ENCODE data around the gene TREML4. TPM values are rescaled to one million over a fixed set of nuclear protein-coding genes. Genes with fewer than 3 reads are reported as not detected.

The TREML4 gene
- total RNA-seq, 5 donors from 2014 or later (not counting 1 experiment from before 2014, with no cell fraction given): not detected

DNA sequence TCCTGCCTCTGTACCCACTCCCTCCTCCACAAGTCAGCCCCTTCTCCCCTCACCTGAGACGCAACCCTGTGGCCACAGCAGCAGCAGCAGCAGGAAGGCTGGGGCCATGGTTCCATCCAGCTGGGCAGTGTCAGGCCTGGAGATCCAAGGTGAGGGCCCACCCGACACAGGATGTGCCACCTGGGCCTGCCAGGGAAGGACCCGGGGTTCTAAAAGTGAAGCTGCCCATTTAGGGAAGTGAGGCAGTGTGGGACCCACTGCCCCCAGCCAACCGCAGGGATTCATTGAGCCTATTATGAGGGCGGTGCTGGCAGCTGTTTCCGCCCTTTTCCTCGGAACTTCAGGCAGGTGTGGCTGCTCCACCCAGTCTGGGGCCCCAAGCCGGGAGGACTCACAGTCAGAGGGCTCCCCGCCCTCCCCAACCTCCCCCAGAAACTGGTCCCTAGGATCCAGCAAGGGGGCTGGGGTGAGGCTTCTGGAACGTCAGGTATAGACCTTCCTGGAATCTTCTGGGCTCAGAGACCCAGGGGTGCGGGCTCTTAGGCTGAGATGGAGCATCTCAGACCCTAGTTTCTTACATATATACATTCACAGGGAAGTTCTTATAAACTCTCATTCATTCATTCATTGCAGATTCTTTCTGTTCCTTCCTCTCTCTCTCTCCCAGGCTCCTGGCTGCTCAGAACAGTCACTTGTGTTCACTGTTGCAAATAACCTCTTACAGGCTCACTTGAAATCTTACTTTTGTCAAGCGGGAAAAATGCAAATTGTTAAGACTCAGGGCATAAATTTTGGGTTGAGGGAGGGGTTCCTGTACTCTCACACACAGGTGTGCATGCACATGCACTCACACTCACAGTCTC is 27.0 kb upstream of the TREML4 start, which contains the start of gene TREML2:
TSS of gene TREML2 (minus strand) at position 249 of the 863 bp plus-strand sequence. CDS start at position 108, 141 bp downstream.
- ATAC-seq (replicated peaks in 1 of 4): peak; percentile 3 to 37 (median 26)
- 24% methylated on average over 10 of the region's 12 CpGs for WGBS (ENCODE audit: insufficient coverage)

GRCh38 chr6:41201764-41202173 is 26.4 kb upstream of the TREML4 start:
- ChIA-PET POLR2A (no interaction called here), CTCF (no interaction called here)
- DNase-seq (peak in 3 of 35 experiments; percentile 19 to 29 (median 22)), ATAC-seq (replicated peaks in 1 of 4) (no peak)
- H3K4me1 Mint-ChIP-seq: peaks cover 61 to 80% (median 77%) of the 10 kb centered on the region in 3 donors
- peaks cover 5% of the 10 kb centered on the region for H3K36me3 Mint-ChIP-seq
- no peaks in the 10 kb centered on the region for H3K9me3 Mint-ChIP-seq
- peak overlapping the region; percentile 98 for H3K27ac ChIP-seq (ENCODE audit: low read length)
- no peaks in the 10 kb centered on the region for H3K9me3 ChIP-seq
- H3K4me1 ChIP-seq (ENCODE audit: control insufficient read depth in 1 of 2, extremely low read depth in 1 of 2, insufficient read depth in 2 of 2, low read length in 2 of 2): peaks cover 32 to 53% of the 10 kb centered on the region in 2 experiments
- no peaks in the 10 kb centered on the region for H3K27me3 Mint-ChIP-seq
- peak overlapping the region in 1 of 2 donors; percentile 7 for H3K4me3 ChIP-seq (ENCODE audit: control insufficient read depth in 1 of 2, extremely low read depth in 1 of 2, low read length in 1 of 2)
- no peaks in the 10 kb centered on the region for H3K27me3 ChIP-seq (replicated peaks in 1 of 2; ENCODE audit: control insufficient read depth in 2 of 2, extremely low read depth in 1 of 2, insufficient read depth in 2 of 2, low read length in 1 of 2)
- 62% methylated on average over 8 of the region's 8 CpGs for whole genome bisulfite sequencing (ENCODE audit: insufficient coverage)
- peaks cover 0 to 4% of the 10 kb centered on the region in 2 donors for H3K36me3 ChIP-seq (ENCODE audit: control insufficient read depth in 2 of 2, extremely low read depth in 1 of 2, insufficient read depth in 1 of 2, low read length in 1 of 2)
- H3K4me3 Mint-ChIP-seq: peak overlapping the region; percentile 38 to 80 (median 57)
- peak overlapping the region; percentile 99 for H3K27ac Mint-ChIP-seq

More for the DNA sequence above, 27.0 kb upstream of the TREML4 start, which contains the start of gene TREML2:
- H3K27ac ChIP-seq (ENCODE audit: low read length): peak within 1 kb of the TSS; percentile 98
- no peaks in the 10 kb centered on the region for H3K27me3 Mint-ChIP-seq
- H3K9me3 Mint-ChIP-seq: no peaks in the 10 kb centered on the region
- peak within 1 kb of the TSS; percentile 38 to 80 (median 57) for H3K4me3 Mint-ChIP-seq
- H3K36me3 ChIP-seq (ENCODE audit: control insufficient read depth in 2 of 2, extremely low read depth in 1 of 2, insufficient read depth in 1 of 2, low read length in 1 of 2): peaks cover 0 to 4% of the 10 kb centered on the region in 2 donors
- peaks cover 66 to 87% (median 83%) of the 10 kb centered on the region in 3 donors for H3K4me1 Mint-ChIP-seq
- peak within 1 kb of the TSS; percentile 99 for H3K27ac Mint-ChIP-seq
- POLR2A ChIA-PET: no interaction called here
- no peaks in the 10 kb centered on the region for H3K9me3 ChIP-seq
- peak in 14 of 35 experiments; percentile 4 to 50 (median 16) for DNase-seq
- H3K27me3 ChIP-seq (replicated peaks in 1 of 2; ENCODE audit: control insufficient read depth in 2 of 2, extremely low read depth in 1 of 2, insufficient read depth in 2 of 2, low read length in 1 of 2): no peaks in the 10 kb centered on the region
- CTCF ChIA-PET: interaction anchor here in 1 of 2 donors (0.8 to 1.2 kb wide), 2 partner anchors 9 to 78 kb away, joined by 4 to 11 read pairs; no protein-coding TSS in a partner anchor
- peaks cover 32 to 53% of the 10 kb centered on the region in 2 experiments for H3K4me1 ChIP-seq (ENCODE audit: control insufficient read depth in 1 of 2, extremely low read depth in 1 of 2, insufficient read depth in 2 of 2, low read length in 2 of 2)
- H3K36me3 Mint-ChIP-seq: peaks cover 5% of the 10 kb centered on the region
- H3K4me3 ChIP-seq (ENCODE audit: control insufficient read depth in 1 of 2, extremely low read depth in 1 of 2, low read length in 1 of 2): peak within 1 kb of the TSS; percentile 36 to 41

DNA sequence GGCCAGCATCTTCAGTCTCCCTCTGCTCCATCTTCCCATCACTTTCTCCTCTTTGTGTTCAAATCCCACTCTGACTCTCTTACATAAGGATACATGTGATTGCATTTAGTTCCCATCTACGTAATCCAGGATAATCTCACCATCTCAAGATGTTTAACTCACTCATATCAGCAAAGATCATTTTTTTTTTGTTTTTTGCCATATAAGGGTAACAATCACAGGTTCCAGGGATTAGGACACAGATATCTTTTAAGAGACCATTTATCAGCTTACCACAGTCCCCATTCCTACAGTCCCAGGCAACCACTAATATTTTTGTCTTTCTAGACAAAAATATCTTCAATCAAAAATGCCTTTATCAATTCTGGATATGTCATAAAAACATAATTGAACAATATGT is 24.0 kb upstream of the TREML4 start:
- Histone ChIP-seq H3K4me3 (ENCODE audit: control insufficient read depth in 1 of 2, extremely low read depth in 1 of 2, low read length in 1 of 2) (no peak overlapping the region), H3K27me3 (replicated peaks in 1 of 2; ENCODE audit: control insufficient read depth in 2 of 2, extremely low read depth in 1 of 2, insufficient read depth in 2 of 2, low read length in 1 of 2) (no peaks in the 10 kb centered on the region), H3K36me3 (ENCODE audit: control insufficient read depth in 2 of 2, extremely low read depth in 1 of 2, insufficient read depth in 1 of 2, low read length in 1 of 2) (no peaks in the 10 kb centered on the region), H3K4me1 (ENCODE audit: control insufficient read depth in 1 of 2, extremely low read depth in 1 of 2, insufficient read depth in 2 of 2, low read length in 2 of 2) (peaks cover 32 to 42% of the 10 kb centered on the region in 2 experiments), H3K27ac (ENCODE audit: low read length) (peak overlapping the region; percentile 98), H3K9me3 (no peaks in the 10 kb centered on the region)
- Mint-ChIP-seq H3K9me3 (peaks cover 0 to 2% (median 0%) of the 10 kb centered on the region in 3 donors), H3K4me1 (peaks cover 48 to 69% (median 62%) of the 10 kb centered on the region in 3 donors), H3K36me3 (peaks cover 3% of the 10 kb centered on the region), H3K27ac (peak overlapping the region; percentile 81 to 99), H3K27me3 (no peaks in the 10 kb centered on the region), H3K4me3 (no peak overlapping the region)
- no peak for ATAC-seq (replicated peaks in 1 of 4)
- no peak for DNase-seq
- POLR2A ChIA-PET: no interaction called here
- CTCF ChIA-PET: interaction anchor here in 1 of 2 donors (0.5 kb wide), 1 partner anchor 163 kb away, joined by 6 read pairs; no protein-coding TSS in a partner anchor
- 100% methylated on average over 1 of the region's 1 CpG for WGBS (ENCODE audit: insufficient coverage)

- Histone ChIP-seq H3K4me3 (ENCODE audit: control insufficient read depth in 1 of 2, extremely low read depth in 1 of 2, low read length in 1 of 2) (no peak overlapping the region), H3K27ac (ENCODE audit: low read length) (no peak overlapping the region), H3K4me1 (ENCODE audit: control insufficient read depth in 1 of 2, extremely low read depth in 1 of 2, insufficient read depth in 2 of 2, low read length in 2 of 2) (no peaks in the 10 kb centered on the region), H3K36me3 (ENCODE audit: control insufficient read depth in 2 of 2, extremely low read depth in 1 of 2, insufficient read depth in 1 of 2, low read length in 1 of 2) (no peaks in the 10 kb centered on the region), H3K9me3 (no peaks in the 10 kb centered on the region), H3K27me3 (replicated peaks in 1 of 2; ENCODE audit: control insufficient read depth in 2 of 2, extremely low read depth in 1 of 2, insufficient read depth in 2 of 2, low read length in 1 of 2) (no peaks in the 10 kb centered on the region)
- Mint-ChIP-seq H3K4me1 (peaks cover 6 to 39% (median 25%) of the 10 kb centered on the region in 3 donors), H3K4me3 (peak overlapping the region in 1 of 3 donors; percentile 3), H3K27me3 (no peaks in the 10 kb centered on the region), H3K36me3 (peaks cover 3% of the 10 kb centered on the region), H3K9me3 (peaks cover 0 to 2% (median 0%) of the 10 kb centered on the region in 3 donors), H3K27ac (no peak overlapping the region)
- ChIA-PET POLR2A (no interaction called here), CTCF (no interaction called here)
- ATAC-seq (replicated peaks in 1 of 4): no peak
- WGBS (ENCODE audit: insufficient coverage): 75% methylated on average over 1 of the region's 7 CpGs
- DNase-seq: no peak
Observed at GRCh38 chr6:41208439-41209106, 19.6 kb upstream of the TREML4 start.

DNA sequence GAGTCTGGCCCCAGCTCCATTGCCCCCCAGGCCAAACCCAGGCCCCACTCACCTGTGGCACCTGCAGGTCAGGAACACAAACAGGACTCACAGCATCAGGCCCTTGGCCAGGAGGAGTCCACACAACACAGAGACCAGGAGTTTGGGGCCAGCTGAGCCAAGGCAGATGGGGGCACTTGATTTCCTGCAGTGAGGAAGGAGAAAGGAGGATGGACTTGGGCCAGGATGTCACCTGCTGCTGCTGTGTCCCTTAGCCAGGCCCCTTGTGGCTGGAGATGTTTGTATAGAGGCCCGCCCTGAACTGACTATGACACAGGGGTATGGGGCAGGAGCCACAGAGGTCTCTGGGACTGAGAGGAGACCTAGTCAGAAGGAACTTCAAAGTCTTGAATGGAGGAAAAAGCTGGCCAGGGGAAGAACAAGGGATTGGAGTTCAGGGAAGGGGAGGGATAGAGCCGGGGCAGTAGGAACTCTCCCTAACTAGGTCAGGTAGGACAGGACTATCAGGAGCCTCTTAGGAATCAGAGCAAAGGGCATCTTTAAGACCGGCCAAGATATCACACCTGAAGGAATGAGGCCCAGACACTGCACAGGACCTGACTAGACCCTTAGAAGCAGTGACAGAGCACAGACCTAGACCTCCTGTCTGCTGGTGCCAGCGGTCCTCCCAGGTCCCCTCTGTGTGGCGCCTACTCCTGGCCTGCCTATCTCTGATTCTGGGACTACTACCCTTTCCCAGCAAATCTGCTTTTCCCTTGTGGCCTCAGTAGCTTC is 18.4 kb upstream of the TREML4 start:
- Mint-ChIP-seq H3K4me3 (no peak overlapping the region), H3K27ac (peak overlapping the region in 1 of 2 donors; percentile 31), H3K9me3 (peaks cover 7 to 9% (median 9%) of the 10 kb centered on the region in 3 donors), H3K4me1 (peaks cover 0 to 32% (median 16%) of the 10 kb centered on the region in 3 donors), H3K36me3 (peaks cover 8% of the 10 kb centered on the region), H3K27me3 (peaks cover 0 to 2% of the 10 kb centered on the region in 2 donors)
- DNase-seq (no peak), ATAC-seq (replicated peaks in 1 of 4) (no peak)
- no peaks in the 10 kb centered on the region for H3K4me1 ChIP-seq (ENCODE audit: control insufficient read depth in 1 of 2, extremely low read depth in 1 of 2, insufficient read depth in 2 of 2, low read length in 2 of 2)
- 100% methylated on average over 4 of the region's 5 CpGs for WGBS (ENCODE audit: insufficient coverage)
- H3K4me3 ChIP-seq (ENCODE audit: control insufficient read depth in 1 of 2, extremely low read depth in 1 of 2, low read length in 1 of 2): no peak overlapping the region
- ChIA-PET CTCF (no interaction called here), POLR2A (no interaction called here)
- no peaks in the 10 kb centered on the region for H3K36me3 ChIP-seq (ENCODE audit: control insufficient read depth in 2 of 2, extremely low read depth in 1 of 2, insufficient read depth in 1 of 2, low read length in 1 of 2)
- H3K27me3 ChIP-seq (replicated peaks in 1 of 2; ENCODE audit: control insufficient read depth in 2 of 2, extremely low read depth in 1 of 2, insufficient read depth in 2 of 2, low read length in 1 of 2): no peaks in the 10 kb centered on the region
- no peaks in the 10 kb centered on the region for H3K9me3 ChIP-seq
- H3K27ac ChIP-seq (ENCODE audit: low read length): no peak overlapping the region

Data from T-cell (primary cell).